B cell (primary cell): ENCODE measurements around the gene EMILIN3. TPM values are rescaled to one million over a fixed set of nuclear protein-coding genes. Genes with fewer than 3 reads are reported as not detected.

Experiments used
- ATAC-seq: fragments of 200-7000 bp; cut with Tn5 transposase; one replicate; pipeline ENCODE4 v1.10.0; 2021; ENCODE audit warnings: low read depth, mild to moderate bottlenecking, moderate number of reproducible peaks, moderate library complexity
- CTCF ChIA-PET: fragments of 350-600 bp; sonication (Branson Sonifier 250); formaldehyde crosslinking; loops from one replicate; lab custom pipeline; 2021; ENCODE audit warnings: antibody characterized with exemption, inconsistent platforms; lab: Charles Lee
- POLR2A ChIA-PET: fragments of 350-600 bp; sonication (Branson Sonifier 250); formaldehyde crosslinking; loops from one replicate; lab custom pipeline; 2021; ENCODE audit warnings: antibody characterized with exemption; lab: Charles Lee
- DNase-seq: peaks from one replicate; pipeline ENCODE4 v3.0.0; 2013
- H2AFZ ChIP-seq: 2 replicates; pipeline ENCODE4 v1.6.1; 2012; ENCODE audit warnings: mild to moderate bottlenecking, low read depth, low read length; ENCODE audit not compliant: insufficient read depth, poor library complexity, severe bottlenecking
- H3K27ac ChIP-seq, 2 donors: 1 replicate in 1 of 2; 2 replicates in 1 of 2; pipeline ENCODE4 v1.5.1; 2012 to 2013; ENCODE audit warnings: low read length in 2 of 2, mild to moderate bottlenecking in 2 of 2, moderate library complexity in 1 of 2
- H3K27me3 ChIP-seq, 4 experiments: fragments of 200-600 bp in 1 of 4; sonication (generic) in 1 of 4; replicated peaks in 1 of 4; 1 replicate in 2 of 4; 2 replicates in 2 of 4; pipeline versions ENCODE4 v1.6.1 to v1.7.0; 2013 to 2016; ENCODE audit warnings: low read length in 3 of 4, mild to moderate bottlenecking in 2 of 4, mixed read lengths in 1 of 4, moderate library complexity in 1 of 4; ENCODE audit not compliant: insufficient read depth in 4 of 4, control insufficient read depth in 3 of 4; ENCODE audit errors: control extremely low read depth in 1 of 4
- H3K36me3 ChIP-seq, 2 experiments: replicated peaks in 1 of 2; 1 replicate in 1 of 2; 2 replicates in 1 of 2; pipeline versions ENCODE4 v1.6.1 to v1.7.1; 2013; ENCODE audit warnings: low read length in 1 of 2; ENCODE audit not compliant: insufficient read depth in 2 of 2, control insufficient read depth in 1 of 2; ENCODE audit errors: control extremely low read depth in 1 of 2, extremely low read depth in 1 of 2
- H3K4me1 ChIP-seq, 2 donors: fragments of 200-600 bp in 1 of 2; sonication (generic) in 1 of 2; 1 replicate in 1 of 2; 2 replicates in 1 of 2; pipeline versions ENCODE4 v1.5.1 to v1.6.1; 2013 to 2017; ENCODE audit warnings: low read length in 2 of 2; ENCODE audit not compliant: control insufficient read depth in 2 of 2, insufficient read depth in 2 of 2
- H3K4me2 ChIP-seq: replicated peaks from 2 replicates; pipeline ENCODE3; 2012; ENCODE audit warnings: mild to moderate bottlenecking, low read depth, low read length; ENCODE audit not compliant: poor library complexity, severe bottlenecking
- H3K4me3 ChIP-seq, 5 experiments: fragments of 200-600 bp in 1 of 5; sonication (generic) in 1 of 5; 1 replicate in 3 of 5; 2 replicates in 2 of 5; pipeline versions ENCODE4 v1.5.1 to v1.7.0; 2011 to 2016; ENCODE audit warnings: low read length in 4 of 5, mild to moderate bottlenecking in 4 of 5, low read depth in 2 of 5, control low read depth in 1 of 5, moderate library complexity in 1 of 5; ENCODE audit not compliant: insufficient read depth in 1 of 5; ENCODE audit errors: control extremely low read depth in 1 of 5, extremely low read depth in 1 of 5
- H3K79me2 ChIP-seq: fragments of 200-600 bp; sonication (generic); one replicate; pipeline ENCODE4 v1.6.0; 2016; ENCODE audit warnings: low read length; ENCODE audit not compliant: control insufficient read depth, insufficient read depth
- H3K9ac ChIP-seq: fragments of 200-600 bp; sonication (generic); 2 replicates; pipeline ENCODE4 v1.6.1; 2017; ENCODE audit warnings: mild to moderate bottlenecking, low read length, moderate library complexity
- H3K9me3 ChIP-seq, 3 donors: one replicate each; pipeline versions ENCODE4 v1.6.1 to v1.7.1; 2013; ENCODE audit warnings: low read length in 2 of 3; ENCODE audit not compliant: control insufficient read depth in 2 of 3, insufficient read depth in 1 of 3; ENCODE audit errors: control extremely low read depth in 1 of 3
- H4K20me1 ChIP-seq: 2 replicates; pipeline ENCODE4 v1.6.0; 2012; ENCODE audit warnings: mild to moderate bottlenecking, low read length; ENCODE audit not compliant: insufficient read depth, control insufficient read depth, poor library complexity, severe bottlenecking
- H3K27ac Mint-ChIP-seq: one replicate; pipeline ENCODE4 v1.8.0; 2021; ENCODE audit warnings: mixed read lengths
- H3K27me3 Mint-ChIP-seq: one replicate; pipeline ENCODE4 v1.8.0; 2021; ENCODE audit warnings: mixed read lengths
- H3K4me1 Mint-ChIP-seq: one replicate; pipeline ENCODE4 v1.8.0; 2021; ENCODE audit warnings: mixed read lengths
- H3K4me3 Mint-ChIP-seq: one replicate; pipeline ENCODE4 v1.8.0; 2021; ENCODE audit warnings: mixed read lengths
- H3K9me3 Mint-ChIP-seq: one replicate; pipeline ENCODE4 v1.8.0; 2022; ENCODE audit warnings: mixed read lengths; ENCODE audit not compliant: insufficient read depth
- CTCF ChIP-seq: fragments of 200-600 bp; IDR thresholded peaks from one replicate; pipeline ENCODE4 v1.8.0; 2022; ENCODE audit warnings: antibody characterized with exemption, mild to moderate bottlenecking
- EZH2 ChIP-seq: IDR thresholded peaks from 2 replicates; pipeline ENCODE4 v1.6.1; 2012; ENCODE audit warnings: borderline replicate concordance, low read depth, mild to moderate bottlenecking, moderate library complexity, low read length; ENCODE audit not compliant: insufficient read depth, poor library complexity, severe bottlenecking
- WGBS: methylation state at CpG from one replicate; pipeline ENCODE4 v1.1.5; 2013; ENCODE audit warnings: missing lambda C conversion rate; ENCODE audit not compliant: insufficient coverage; 5-methylcytosine and 5-hydroxymethylcytosine counted together
- intact Hi-C: fragments of 100-400 bp; cut with micrococcal nuclease; formaldehyde crosslinking; loops from one replicate; pipeline ENCODE4 v1.10.0; 2022
- polyA plus RNA-seq: library from polyadenylated mRNA; depleted of rRNA; stranded (reverse); fragments of >200 nt; gene quantifications from 2 replicates; pipeline ENCODE4 v1.2.3, GENCODE V29; 2012
- total RNA-seq, 2 donors: library from RNA; stranded (reverse); fragments of 120-200 nt in 1 of 2; gene quantifications; 1 replicate in 1 of 2; 2 replicates in 1 of 2; pipeline versions ENCODE4 v1.2.3 to v1.2.4, GENCODE V29; 2013 to 2022

EMILIN3 gene
- total and polyA plus RNA-seq, 2 donors (not counting 1 experiment from before 2014, with no cell fraction given) = not detected

DNA sequence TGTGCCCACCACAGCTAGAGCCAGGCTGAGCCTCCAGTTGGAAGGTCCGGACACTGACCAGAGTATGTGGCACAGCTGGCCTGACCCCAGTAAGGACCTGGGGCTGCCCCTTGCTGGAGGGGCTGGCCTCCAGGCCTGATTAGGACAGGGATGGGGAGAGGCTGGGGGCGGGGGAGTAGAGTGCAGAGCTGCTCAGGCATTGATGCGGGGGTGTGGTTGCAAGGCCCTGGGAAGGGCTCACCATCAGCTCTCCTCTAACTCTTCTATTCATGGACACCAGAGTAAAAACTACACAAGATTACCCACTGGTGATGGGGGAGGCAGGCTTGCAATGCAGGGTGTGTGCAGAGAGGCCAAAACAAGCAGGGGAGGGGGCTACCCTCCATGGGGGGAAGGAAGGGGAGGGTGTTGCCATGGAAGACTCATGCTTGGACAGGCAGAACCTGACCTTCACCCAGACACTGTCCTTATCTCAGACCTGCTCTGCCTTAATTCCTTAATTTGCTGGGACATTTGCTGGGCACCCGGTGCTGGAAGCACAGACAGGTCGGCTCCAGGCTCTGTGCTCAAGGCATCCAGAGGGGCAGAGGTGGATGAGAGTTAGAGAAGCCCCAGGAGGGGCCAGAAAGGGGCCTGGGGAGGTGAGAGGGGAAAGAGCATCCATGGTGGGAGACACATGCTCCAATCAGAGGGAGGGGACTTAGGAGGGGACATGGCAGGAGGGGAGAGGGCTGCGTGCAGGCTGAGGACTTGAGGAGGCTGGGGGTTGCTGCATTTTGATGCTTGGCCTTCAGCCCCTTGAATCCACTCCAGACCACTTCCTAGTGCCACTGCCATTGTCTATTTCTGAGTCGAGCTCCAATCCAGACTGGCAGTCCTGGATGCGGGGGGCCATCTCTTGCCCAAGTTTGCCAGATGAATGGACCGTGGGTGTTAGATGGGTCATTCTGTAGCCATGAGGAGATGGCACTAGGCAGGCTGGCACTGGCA, 7.6 kb upstream of the EMILIN3 start:
- Histone ChIP-seq H3K9me3 (peaks cover 0 to 40% (median 5%) of the 10 kb centered on the region in 3 donors), H2AFZ (no peak overlapping the region), H3K36me3 (no peaks in the 10 kb centered on the region), H3K27me3 (peaks cover 0 to 7% (median 2%) of the 10 kb centered on the region in 4 experiments), H3K4me2 (no peak overlapping the region), H3K79me2 (no peaks in the 10 kb centered on the region), H3K27ac (no peak overlapping the region), H3K4me3 (no peak overlapping the region), H3K4me1 (no peaks in the 10 kb centered on the region), H4K20me1 (no peaks in the 10 kb centered on the region), H3K9ac (no peak overlapping the region)
- no peaks in the 10 kb centered on the region for H3K4me1 Mint-ChIP-seq
- TF ChIP-seq CTCF (no peak), EZH2 (no peak)
- CTCF ChIA-PET = interaction anchor here (1.0 kb wide), 1 partner anchor 201 kb away, joined by 3 read pairs; no protein-coding TSS in a partner anchor
- 85% methylated on average over 6 of the region's 9 CpGs for WGBS
- no peak overlapping the region for H3K27ac Mint-ChIP-seq
- H3K27me3 Mint-ChIP-seq = peaks cover 56% of the 10 kb centered on the region
- intact Hi-C loops = no loop called here
- ATAC-seq (no peak), DNase-seq (no peak)
- POLR2A ChIA-PET = no interaction called here
- peaks cover 5% of the 10 kb centered on the region for H3K9me3 Mint-ChIP-seq
- no peak overlapping the region for H3K4me3 Mint-ChIP-seq

- no peak for DNase-seq
- 80% methylated on average over 11 of the region's 11 CpGs for WGBS
- no peaks in the 10 kb centered on the region for H3K79me2 ChIP-seq
- H3K9me3 Mint-ChIP-seq = peaks cover 5% of the 10 kb centered on the region
- no peak overlapping the region for H2AFZ ChIP-seq
- POLR2A ChIA-PET = no interaction called here
- no peaks in the 10 kb centered on the region for H4K20me1 ChIP-seq
- H3K9me3 ChIP-seq = peaks cover 0 to 40% (median 5%) of the 10 kb centered on the region in 3 donors
- H3K36me3 ChIP-seq = no peaks in the 10 kb centered on the region
- H3K27ac Mint-ChIP-seq = no peak overlapping the region
- CTCF ChIA-PET = no interaction called here
- H3K4me1 Mint-ChIP-seq = no peaks in the 10 kb centered on the region
- no peak overlapping the region for H3K4me2 ChIP-seq
- no peaks in the 10 kb centered on the region for H3K4me1 ChIP-seq
- peaks cover 0 to 12% (median 1%) of the 10 kb centered on the region in 4 experiments for H3K27me3 ChIP-seq
- intact Hi-C loops = no loop called here
- H3K4me3 Mint-ChIP-seq = no peak overlapping the region
- H3K9ac ChIP-seq = no peak overlapping the region
- no peak overlapping the region for H3K4me3 ChIP-seq
- H3K27ac ChIP-seq = no peak overlapping the region
- H3K27me3 Mint-ChIP-seq = peaks cover 60% of the 10 kb centered on the region
- ATAC-seq = no peak
- no peak for TF ChIP-seq EZH2
- no peak for TF ChIP-seq CTCF
Observed at GRCh38 chr20:41373251-41373783, 6.7 kb upstream of the EMILIN3 start.
